ENCODE measurements around the gene POLR1G. TPM values are rescaled to one million over a fixed set of nuclear protein-coding genes. Genes with fewer than 3 reads are reported as not detected.

Gene POLR1G
- total RNA-seq, 2 donors from 2014 or later = 6.6 to 8.9 TPM

GRCh38 chr19:45439190-45439568 is 32.7 kb downstream of the POLR1G start:
- peak overlapping the region; percentile 83 to 84 for H3K4me3 ChIP-seq
- H3K36me3 ChIP-seq = no peaks in the 10 kb centered on the region
- peak overlapping the region; percentile 92 to 95 for H3K27ac ChIP-seq
- DNase-seq (ENCODE audit: low spot score) = no peak
- H3K27me3 ChIP-seq (replicated peaks; ENCODE audit: insufficient read depth) = no peaks in the 10 kb centered on the region
- 33% methylated on average over 10 of the region's 10 CpGs for WGBS
- TF ChIP-seq POLR2A (IDR thresholded peaks at IDR 0.05) (no peak), POLR2AphosphoS5 (IDR thresholded peaks at IDR 0.05) (no peak), CTCF (IDR thresholded peaks at IDR 0.05) (no peak)
- no peaks in the 10 kb centered on the region for H3K9me3 ChIP-seq
- intact Hi-C loops (cut with DNase I) = loop anchor here (1.0 kb wide), 1 partner anchor 39 kb away; no protein-coding TSS in a partner anchor
- H3K4me1 ChIP-seq (replicated peaks) = no peaks in the 10 kb centered on the region

GRCh38 chr19:45439569-45440258 is 33.3 kb downstream of the POLR1G start:
- DNase-seq (ENCODE audit: low spot score) = peak; percentile 71
- H3K4me1 ChIP-seq (replicated peaks) = no peaks in the 10 kb centered on the region
- no peaks in the 10 kb centered on the region for H3K27me3 ChIP-seq (replicated peaks; ENCODE audit: insufficient read depth)
- WGBS = under 1% methylated on average over 78 of the region's 78 CpGs
- no peak for TF ChIP-seq POLR2A (IDR thresholded peaks at IDR 0.05)
- TF ChIP-seq CTCF (IDR thresholded peaks at IDR 0.05) = peak; percentile 100
- TF ChIP-seq POLR2AphosphoS5 (IDR thresholded peaks at IDR 0.05) = peak; percentile 51
- peak overlapping the region; percentile 83 to 84 for H3K4me3 ChIP-seq
- intact Hi-C loops (cut with DNase I) = loop anchor here (1.0 kb wide), 1 partner anchor 39 kb away; no protein-coding TSS in a partner anchor
- H3K36me3 ChIP-seq = no peaks in the 10 kb centered on the region
- no peaks in the 10 kb centered on the region for H3K9me3 ChIP-seq
- H3K27ac ChIP-seq = peak overlapping the region; percentile 92 to 95

GRCh38 chr19:45440259-45440638 is 33.8 kb downstream of the POLR1G start:
- DNase-seq (ENCODE audit: low spot score) = no peak
- Histone ChIP-seq H3K4me3 (peak overlapping the region; percentile 83 to 84), H3K9me3 (no peaks in the 10 kb centered on the region), H3K36me3 (no peaks in the 10 kb centered on the region), H3K27ac (peak overlapping the region; percentile 92 to 95), H3K27me3 (replicated peaks; ENCODE audit: insufficient read depth) (no peaks in the 10 kb centered on the region), H3K4me1 (replicated peaks) (no peaks in the 10 kb centered on the region)
- WGBS = 63% methylated on average over 9 of the region's 9 CpGs
- intact Hi-C loops (cut with DNase I) = no loop called here
- TF ChIP-seq POLR2AphosphoS5 (IDR thresholded peaks at IDR 0.05) = no peak
- no peak for TF ChIP-seq CTCF (IDR thresholded peaks at IDR 0.05)
- TF ChIP-seq POLR2A (IDR thresholded peaks at IDR 0.05) = no peak

- no peak for DNase-seq (ENCODE audit: low spot score)
- Histone ChIP-seq H3K36me3 (no peaks in the 10 kb centered on the region), H3K27ac (peak overlapping the region; percentile 92 to 95), H3K4me3 (no peak overlapping the region), H3K4me1 (replicated peaks) (no peaks in the 10 kb centered on the region), H3K27me3 (replicated peaks; ENCODE audit: insufficient read depth) (no peaks in the 10 kb centered on the region), H3K9me3 (no peaks in the 10 kb centered on the region)
- no peak for TF ChIP-seq CTCF (IDR thresholded peaks at IDR 0.05)
- no peak for TF ChIP-seq POLR2A (IDR thresholded peaks at IDR 0.05)
- no peak for TF ChIP-seq POLR2AphosphoS5 (IDR thresholded peaks at IDR 0.05)
- intact Hi-C loops (cut with DNase I) = no loop called here
- WGBS = 95% methylated on average over 9 of the region's 9 CpGs
These were observed 34.6 kb downstream of the POLR1G start for GRCh38 chr19:45440873-45441654.

Data from prostate gland (tissue), 2 donors.